ENCODE data around the gene TMEM131L.

Gene TMEM131L

GRCh38 chr4:153497988-153498967 is 32.1 kb downstream of the TMEM131L start:
- TF ChIP-seq TAF1 (IDR thresholded peaks at IDR 0.05; ENCODE audit: low read depth), result no peak
- no peak for TF ChIP-seq RAD21 (IDR thresholded peaks at IDR 0.05; ENCODE audit: low read depth)
- no peak for TF ChIP-seq TCF12 (IDR thresholded peaks at IDR 0.05; ENCODE audit: low read depth)
- TF ChIP-seq FOXM1 (IDR thresholded peaks at IDR 0.05; ENCODE audit: borderline replicate concordance, low read depth), result no peak
- TF ChIP-seq EP300 (IDR thresholded peaks at IDR 0.05; ENCODE audit: borderline replicate concordance), result no peak
- TF ChIP-seq NFIC (IDR thresholded peaks at IDR 0.05), result no peak
- TF ChIP-seq ZBTB7A (IDR thresholded peaks at IDR 0.05; ENCODE audit: low read depth), result no peak
- TF ChIP-seq USF1 (IDR thresholded peaks at IDR 0.05), result no peak
- no peak for TF ChIP-seq MAX (IDR thresholded peaks at IDR 0.05)

DNA sequence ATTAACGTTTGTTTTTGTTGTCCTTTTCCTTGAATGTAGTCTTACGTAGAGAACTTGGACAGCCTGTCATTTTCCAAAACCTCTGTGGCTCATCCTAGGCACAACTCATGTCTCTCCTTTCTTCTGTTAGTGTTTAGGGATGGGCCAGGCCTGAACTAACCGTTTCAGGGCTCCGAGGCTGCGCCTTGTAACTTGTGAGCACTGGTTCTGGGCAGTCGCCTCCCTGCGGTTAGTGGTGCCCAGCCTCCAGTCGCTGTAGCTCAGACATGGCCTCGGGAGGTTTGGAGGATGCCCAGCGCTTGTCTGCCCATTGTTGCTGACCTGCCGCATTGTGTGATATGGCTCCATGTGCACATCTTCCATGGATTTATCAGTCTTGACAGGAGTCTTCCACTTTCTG is 32.8 kb downstream of the TMEM131L start:
- TF ChIP-seq TCF12 (IDR thresholded peaks at IDR 0.05; ENCODE audit: low read depth) (no peak), USF1 (IDR thresholded peaks at IDR 0.05) (no peak), CREB1 (IDR thresholded peaks at IDR 0.05; ENCODE audit: low read depth) (no peak), YY1 (IDR thresholded peaks at IDR 0.05; ENCODE audit: low read depth) (no peak), NFIC (IDR thresholded peaks at IDR 0.05) (no peak), TEAD4 (IDR thresholded peaks at IDR 0.05) (no peak), CEBPB (IDR thresholded peaks at IDR 0.05) (no peak)

DNA sequence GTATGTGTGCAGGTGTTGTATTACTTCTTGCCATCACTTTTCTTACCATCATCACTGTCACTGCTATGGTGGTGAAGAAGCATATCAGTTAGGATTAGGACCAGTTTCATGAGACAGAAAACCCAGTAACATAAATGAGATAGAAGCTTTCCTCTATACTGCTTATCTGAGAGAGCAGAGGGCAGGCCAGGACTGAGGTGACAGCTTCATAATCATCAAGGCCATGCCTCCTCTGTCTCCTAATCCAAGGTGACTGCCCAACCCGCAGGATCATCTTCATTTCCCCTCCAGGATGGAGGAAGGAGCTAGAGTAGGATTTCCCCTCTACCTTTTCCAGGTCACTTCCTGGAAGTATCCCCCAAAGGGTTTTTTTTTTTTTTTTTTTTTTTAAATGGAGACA is 35.4 kb downstream of the TMEM131L start:
- TF ChIP-seq RAD21 (IDR thresholded peaks at IDR 0.05; ENCODE audit: low read depth), result no peak
- no peak for TF ChIP-seq MAX (IDR thresholded peaks at IDR 0.05)
- no peak for TF ChIP-seq NFIC (IDR thresholded peaks at IDR 0.05)
- no peak for TF ChIP-seq FOXM1 (IDR thresholded peaks at IDR 0.05; ENCODE audit: borderline replicate concordance, low read depth)
- TF ChIP-seq TEAD4 (IDR thresholded peaks at IDR 0.05), result no peak
- TF ChIP-seq, protein P1, sequence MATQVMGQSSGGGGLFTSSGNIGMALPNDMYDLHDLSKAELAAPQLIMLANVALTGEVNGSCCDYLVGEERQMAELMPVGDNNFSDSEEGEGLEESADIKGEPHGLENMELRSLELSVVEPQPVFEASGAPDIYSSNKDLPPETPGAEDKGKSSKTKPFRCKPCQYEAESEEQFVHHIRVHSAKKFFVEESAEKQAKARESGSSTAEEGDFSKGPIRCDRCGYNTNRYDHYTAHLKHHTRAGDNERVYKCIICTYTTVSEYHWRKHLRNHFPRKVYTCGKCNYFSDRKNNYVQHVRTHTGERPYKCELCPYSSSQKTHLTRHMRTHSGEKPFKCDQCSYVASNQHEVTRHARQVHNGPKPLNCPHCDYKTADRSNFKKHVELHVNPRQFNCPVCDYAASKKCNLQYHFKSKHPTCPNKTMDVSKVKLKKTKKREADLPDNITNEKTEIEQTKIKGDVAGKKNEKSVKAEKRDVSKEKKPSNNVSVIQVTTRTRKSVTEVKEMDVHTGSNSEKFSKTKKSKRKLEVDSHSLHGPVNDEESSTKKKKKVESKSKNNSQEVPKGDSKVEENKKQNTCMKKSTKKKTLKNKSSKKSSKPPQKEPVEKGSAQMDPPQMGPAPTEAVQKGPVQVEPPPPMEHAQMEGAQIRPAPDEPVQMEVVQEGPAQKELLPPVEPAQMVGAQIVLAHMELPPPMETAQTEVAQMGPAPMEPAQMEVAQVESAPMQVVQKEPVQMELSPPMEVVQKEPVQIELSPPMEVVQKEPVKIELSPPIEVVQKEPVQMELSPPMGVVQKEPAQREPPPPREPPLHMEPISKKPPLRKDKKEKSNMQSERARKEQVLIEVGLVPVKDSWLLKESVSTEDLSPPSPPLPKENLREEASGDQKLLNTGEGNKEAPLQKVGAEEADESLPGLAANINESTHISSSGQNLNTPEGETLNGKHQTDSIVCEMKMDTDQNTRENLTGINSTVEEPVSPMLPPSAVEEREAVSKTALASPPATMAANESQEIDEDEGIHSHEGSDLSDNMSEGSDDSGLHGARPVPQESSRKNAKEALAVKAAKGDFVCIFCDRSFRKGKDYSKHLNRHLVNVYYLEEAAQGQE (IDR thresholded peaks at IDR 0.05; ENCODE audit: low read depth), result no peak
- TF ChIP-seq EGR1 (IDR thresholded peaks at IDR 0.05), result no peak
- TF ChIP-seq ZBTB7A (IDR thresholded peaks at IDR 0.05; ENCODE audit: low read depth), result no peak
- TF ChIP-seq CEBPB (IDR thresholded peaks at IDR 0.05), result no peak
- no peak for TF ChIP-seq TCF12 (IDR thresholded peaks at IDR 0.05; ENCODE audit: low read depth)
- no peak for TF ChIP-seq EP300 (IDR thresholded peaks at IDR 0.05; ENCODE audit: borderline replicate concordance)
- TF ChIP-seq CREB1 (IDR thresholded peaks at IDR 0.05; ENCODE audit: low read depth), result no peak
- no peak for TF ChIP-seq USF1 (IDR thresholded peaks at IDR 0.05)
- no peak for TF ChIP-seq TAF1 (IDR thresholded peaks at IDR 0.05; ENCODE audit: low read depth)
- no peak for TF ChIP-seq YY1 (IDR thresholded peaks at IDR 0.05; ENCODE audit: low read depth)

DNA sequence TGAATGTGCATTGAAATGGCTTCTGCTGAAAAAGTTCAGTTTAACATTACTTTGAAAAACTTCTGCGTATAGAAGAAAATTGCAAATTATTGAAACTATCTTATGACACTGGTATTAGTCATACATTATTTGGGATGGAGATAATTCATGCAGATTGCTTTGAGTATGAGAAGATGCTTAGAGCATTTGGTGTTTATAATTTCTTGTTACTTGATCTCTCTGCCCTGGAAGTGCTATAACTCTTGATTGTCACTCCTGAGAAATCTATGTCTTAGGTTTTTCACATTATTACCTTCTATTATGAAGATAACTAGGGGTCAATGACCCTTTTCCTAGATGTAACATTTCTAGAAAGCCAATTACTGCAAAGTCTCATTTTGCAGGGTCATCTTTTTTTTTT is 36.4 kb downstream of the TMEM131L start:
- no peak for TF ChIP-seq USF1 (IDR thresholded peaks at IDR 0.05)
- TF ChIP-seq EGR1 (IDR thresholded peaks at IDR 0.05), result no peak
- TF ChIP-seq RAD21 (IDR thresholded peaks at IDR 0.05; ENCODE audit: low read depth), result no peak
- TF ChIP-seq TEAD4 (IDR thresholded peaks at IDR 0.05), result no peak
- TF ChIP-seq FOXM1 (IDR thresholded peaks at IDR 0.05; ENCODE audit: borderline replicate concordance, low read depth), result no peak
- no peak for TF ChIP-seq CEBPB (IDR thresholded peaks at IDR 0.05)
- no peak for TF ChIP-seq MAX (IDR thresholded peaks at IDR 0.05)
- no peak for TF ChIP-seq EP300 (IDR thresholded peaks at IDR 0.05; ENCODE audit: borderline replicate concordance)
- TF ChIP-seq YY1 (IDR thresholded peaks at IDR 0.05; ENCODE audit: low read depth), result no peak
- TF ChIP-seq TAF1 (IDR thresholded peaks at IDR 0.05; ENCODE audit: low read depth), result no peak
- TF ChIP-seq NFIC (IDR thresholded peaks at IDR 0.05), result no peak
- no peak for TF ChIP-seq CREB1 (IDR thresholded peaks at IDR 0.05; ENCODE audit: low read depth)
- no peak for TF ChIP-seq TCF12 (IDR thresholded peaks at IDR 0.05; ENCODE audit: low read depth)
- TF ChIP-seq, protein P1 (IDR thresholded peaks at IDR 0.05; ENCODE audit: low read depth), result no peak
- TF ChIP-seq ZBTB7A (IDR thresholded peaks at IDR 0.05; ENCODE audit: low read depth), result no peak

All from Ishikawa (cell line).